ENCODE data around the gene FHL1. TPM values are rescaled to one million over a fixed set of nuclear protein-coding genes. Genes with fewer than 3 reads are reported as not detected.

FHL1 gene
- total RNA-seq, 3 donors from 2014 or later: 36.8 to 472 (median 53.2) TPM

GRCh38 chrX:136209016-136209738 is 61.8 kb downstream of the FHL1 start:
- intact Hi-C loops (cut with DNase I, micrococcal nuclease): loop anchor here in 1 of 2 donors (5.0 kb wide), 1 partner anchor 42 kb away; no protein-coding TSS in a partner anchor
- ATAC-seq (peak; percentile 54), DNase-seq (peak; percentile 55 to 61 (median 59))
- Histone ChIP-seq H3K4me3 (no peak overlapping the region), H3K9me3 (no peaks in the 10 kb centered on the region), H3K36me3 (ENCODE audit: low read depth) (no peaks in the 10 kb centered on the region), H3K4me1 (ENCODE audit: low read depth) (no peaks in the 10 kb centered on the region)
- TF ChIP-seq CTCF (IDR thresholded peaks at IDR 0.05): peak; percentile 27

GRCh38 chrX:136209751-136210150 is 62.4 kb downstream of the FHL1 start:
- no peak for TF ChIP-seq CTCF (IDR thresholded peaks at IDR 0.05)
- DNase-seq (no peak), ATAC-seq (no peak)
- Histone ChIP-seq H3K4me1 (ENCODE audit: low read depth) (no peaks in the 10 kb centered on the region), H3K4me3 (no peak overlapping the region), H3K36me3 (ENCODE audit: low read depth) (no peaks in the 10 kb centered on the region), H3K9me3 (no peaks in the 10 kb centered on the region)
- intact Hi-C loops (cut with DNase I, micrococcal nuclease): loop anchor here in 1 of 2 donors (5.0 kb wide), 1 partner anchor 42 kb away; no protein-coding TSS in a partner anchor

GRCh38 chrX:136210243-136210642 is 62.9 kb downstream of the FHL1 start:
- H3K4me1 ChIP-seq (ENCODE audit: low read depth): no peaks in the 10 kb centered on the region
- no peak for TF ChIP-seq CTCF (IDR thresholded peaks at IDR 0.05)
- H3K36me3 ChIP-seq (ENCODE audit: low read depth): no peaks in the 10 kb centered on the region
- no peaks in the 10 kb centered on the region for H3K9me3 ChIP-seq
- ATAC-seq (peak; percentile 20), DNase-seq (no peak)
- intact Hi-C loops (cut with DNase I, micrococcal nuclease): no loop called here
- H3K4me3 ChIP-seq: no peak overlapping the region

- no peak overlapping the region for H3K4me3 ChIP-seq
- intact Hi-C loops (cut with DNase I, micrococcal nuclease): no loop called here
- no peaks in the 10 kb centered on the region for H3K9me3 ChIP-seq
- no peak for TF ChIP-seq CTCF (IDR thresholded peaks at IDR 0.05)
- H3K36me3 ChIP-seq (ENCODE audit: low read depth): no peaks in the 10 kb centered on the region
- ATAC-seq (no peak), DNase-seq (no peak)
- H3K4me1 ChIP-seq (ENCODE audit: low read depth): no peaks in the 10 kb centered on the region
Measured at GRCh38 chrX:136210806-136211205, 63.5 kb downstream of the FHL1 start.

GRCh38 chrX:136211766-136212556 is 64.6 kb downstream of the FHL1 start:
- no peak for TF ChIP-seq CTCF (IDR thresholded peaks at IDR 0.05)
- no peak for DNase-seq
- H3K4me3 ChIP-seq: no peak overlapping the region
- no peaks in the 10 kb centered on the region for H3K9me3 ChIP-seq
- no peaks in the 10 kb centered on the region for H3K36me3 ChIP-seq (ENCODE audit: low read depth)
- intact Hi-C loops (cut with DNase I, micrococcal nuclease): no loop called here
- no peaks in the 10 kb centered on the region for H3K4me1 ChIP-seq (ENCODE audit: low read depth)
- ATAC-seq: no peak
